ENCODE results near the gene SLC39A11. TPM values are rescaled to one million over a fixed set of nuclear protein-coding genes. Genes with fewer than 3 reads are reported as not detected.

Gene SLC39A11
- total RNA-seq, 4 donors from 2014 or later: 36.6 to 75.0 (median 40.2) TPM

DNA sequence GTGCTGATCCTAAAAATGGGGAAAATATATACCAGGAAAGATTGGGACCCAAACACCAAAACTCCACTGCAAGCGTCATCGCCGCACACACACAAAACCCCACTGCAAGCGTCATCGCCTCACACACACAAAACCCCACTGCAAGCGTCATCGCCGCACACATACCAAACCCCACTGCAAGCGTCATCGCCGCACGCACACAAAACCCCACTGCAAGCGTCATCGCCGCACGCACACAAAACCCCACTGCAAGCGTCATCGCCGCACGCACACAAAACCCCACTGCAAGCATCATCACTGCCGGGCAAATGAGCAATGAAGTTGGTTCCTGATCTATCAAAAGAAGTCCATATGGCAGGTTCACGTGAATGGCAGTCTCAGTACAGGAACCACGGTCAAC is 144.4 kb downstream of the SLC39A11 start:
- TF ChIP-seq CTCF (IDR thresholded peaks at IDR 0.05; ENCODE audit: low read depth): no peak

DNA sequence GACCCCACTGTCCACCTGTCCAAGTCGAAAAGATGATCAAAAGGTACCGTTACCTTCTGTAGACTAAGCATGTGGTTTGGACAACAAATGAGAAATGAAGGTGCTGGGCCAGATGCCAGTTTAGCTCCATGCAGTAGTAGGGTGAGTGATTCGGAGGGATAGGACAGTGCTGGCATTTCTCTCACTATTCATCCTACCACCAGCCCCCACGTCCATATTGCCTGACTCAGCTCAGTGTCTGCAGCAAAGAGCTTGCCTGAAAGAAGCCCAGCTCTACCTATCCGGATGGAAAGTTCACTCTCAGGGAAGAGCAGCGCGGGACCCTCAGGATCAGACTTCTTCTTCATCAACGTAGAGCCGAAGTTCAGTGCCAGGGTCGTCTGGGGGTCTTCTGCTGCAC is 145.0 kb downstream of the SLC39A11 start:
- no peak for TF ChIP-seq CTCF (IDR thresholded peaks at IDR 0.05; ENCODE audit: low read depth)

- no peak for TF ChIP-seq CTCF (IDR thresholded peaks at IDR 0.05; ENCODE audit: low read depth)
These were observed 145.8 kb downstream of the SLC39A11 start for GRCh38 chr17:72946696-72947095.

GRCh38 chr17:72946156-72946555 is 146.3 kb downstream of the SLC39A11 start:
- TF ChIP-seq CTCF (IDR thresholded peaks at IDR 0.05; ENCODE audit: low read depth): no peak

DNA sequence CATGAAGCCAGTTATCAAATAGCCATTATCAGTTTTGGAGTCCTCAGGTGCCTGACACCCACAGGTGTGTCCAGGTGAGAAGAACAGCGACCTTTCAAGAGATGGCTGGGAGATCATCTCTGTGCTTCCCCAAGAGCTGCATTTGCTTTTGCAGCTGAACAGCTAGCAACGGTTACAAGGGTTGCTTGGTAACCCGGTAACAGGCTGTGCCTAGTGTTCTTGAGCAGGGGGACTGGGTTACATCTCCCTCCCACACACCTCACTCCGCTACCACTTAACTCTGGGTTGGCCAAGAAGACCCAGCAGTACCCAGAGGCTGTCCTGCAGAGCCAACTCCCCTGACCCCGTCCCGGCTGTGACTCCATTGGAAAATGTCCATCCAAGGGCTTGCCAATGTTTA is 147.0 kb downstream of the SLC39A11 start:
- TF ChIP-seq CTCF (IDR thresholded peaks at IDR 0.05; ENCODE audit: low read depth): no peak

DNA sequence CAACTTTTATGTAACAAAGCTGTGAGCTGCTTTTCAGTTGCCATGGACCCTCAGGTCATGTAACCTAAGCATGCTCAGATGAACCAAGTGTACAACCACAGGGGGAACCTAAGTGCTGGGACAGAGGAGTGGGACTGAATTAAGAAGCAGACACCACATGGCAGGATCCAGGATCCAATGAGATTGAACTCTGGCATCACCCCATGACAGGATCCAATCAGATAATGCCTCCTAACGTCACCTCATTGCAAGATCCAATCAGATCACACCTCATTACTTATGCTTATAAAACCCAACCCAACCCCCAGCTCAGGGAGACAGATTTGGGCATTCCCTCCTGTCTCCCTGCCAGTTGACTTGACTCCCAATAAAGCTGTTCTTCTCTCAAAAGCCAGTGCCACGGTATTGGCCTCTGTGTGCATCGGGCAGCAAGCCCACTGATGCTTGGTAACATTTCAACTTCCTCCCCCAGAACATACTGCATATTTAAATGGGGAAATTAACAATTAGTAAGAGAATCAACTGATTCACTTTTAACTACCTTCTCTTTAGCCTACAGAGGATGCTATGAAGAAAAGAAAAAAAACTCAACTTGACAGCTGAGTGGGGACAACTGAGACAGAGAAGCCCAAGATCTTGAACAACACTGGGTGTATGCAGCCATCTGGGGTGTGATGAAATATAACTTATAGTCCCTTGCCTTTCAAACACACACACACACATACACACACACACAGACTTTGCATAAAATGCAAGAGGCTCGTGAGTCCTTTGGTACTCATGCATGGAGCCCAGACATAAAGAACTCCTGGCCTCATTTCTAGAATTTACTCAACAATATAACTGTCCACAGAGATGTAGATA is 148.4 kb downstream of the SLC39A11 start:
- no peak for TF ChIP-seq CTCF (IDR thresholded peaks at IDR 0.05; ENCODE audit: low read depth)

- TF ChIP-seq CTCF (IDR thresholded peaks at IDR 0.05; ENCODE audit: low read depth): no peak
These were observed 149.9 kb downstream of the SLC39A11 start for GRCh38 chr17:72942579-72942978.
